ENCODE data around the gene SOWAHB. TPM values are rescaled to one million over a fixed set of nuclear protein-coding genes. Genes with fewer than 3 reads are reported as not detected.
A peak's percentile ranks its signal among the peaks of the same experiment; 100 is the strongest.

The SOWAHB gene
- polyA plus RNA-seq, 4 donors, result 5.1 to 7.3 (median 5.8) TPM

- H3K27me3 ChIP-seq (ENCODE audit: control insufficient read depth in 3 of 3, insufficient read depth in 3 of 3, low read length in 3 of 3), result peaks cover 0 to 7% (median 0%) of the 10 kb centered on the region in 3 donors
- no peak overlapping the region for H3K27ac ChIP-seq (ENCODE audit: low read depth in 1 of 3, low read length in 2 of 3)
- no peaks in the 10 kb centered on the region for H3K36me3 ChIP-seq (ENCODE audit: control insufficient read depth in 3 of 3, insufficient read depth in 2 of 3, low read depth in 1 of 3, low read length in 3 of 3)
- H3K4me3 ChIP-seq (ENCODE audit: low read depth in 1 of 3, low read length in 3 of 3), result no peak overlapping the region
- H3K4me1 ChIP-seq (ENCODE audit: control insufficient read depth in 3 of 3, insufficient read depth in 2 of 3, low read depth in 1 of 3, low read length in 2 of 3), result peaks cover 0 to 3% (median 0%) of the 10 kb centered on the region in 3 donors
- H3K9me3 ChIP-seq (ENCODE audit: control insufficient read depth in 2 of 2, insufficient read depth in 1 of 2, low read depth in 1 of 2, low read length in 1 of 2), result no peaks in the 10 kb centered on the region
- FAIRE-seq (no peak), DNase-seq (no peak)
- 79 to 89% (median 83%) methylated on average over 2 of the region's 2 CpGs for WGBS, 3 donors
Observed at GRCh38 chr4:76930685-76931084, 32.7 kb upstream of the SOWAHB start.

GRCh38 chr4:76926841-76927240 lies 28.9 kb upstream of the SOWAHB start:
- no peaks in the 10 kb centered on the region for H3K9me3 ChIP-seq (ENCODE audit: control insufficient read depth in 2 of 2, insufficient read depth in 1 of 2, low read depth in 1 of 2, low read length in 1 of 2)
- 92 to 95% (median 94%) methylated on average over 6 of the region's 6 CpGs for WGBS, 3 donors
- peaks cover 0 to 20% (median 0%) of the 10 kb centered on the region in 3 donors for H3K27me3 ChIP-seq (ENCODE audit: control insufficient read depth in 3 of 3, insufficient read depth in 3 of 3, low read length in 3 of 3)
- H3K4me3 ChIP-seq (ENCODE audit: low read depth in 1 of 3, low read length in 3 of 3), result no peak overlapping the region
- no peak for FAIRE-seq
- no peak for DNase-seq
- H3K27ac ChIP-seq (ENCODE audit: low read depth in 1 of 3, low read length in 2 of 3), result no peak overlapping the region
- peaks cover 0 to 3% (median 0%) of the 10 kb centered on the region in 3 donors for H3K4me1 ChIP-seq (ENCODE audit: control insufficient read depth in 3 of 3, insufficient read depth in 2 of 3, low read depth in 1 of 3, low read length in 2 of 3)
- H3K36me3 ChIP-seq (ENCODE audit: control insufficient read depth in 3 of 3, insufficient read depth in 2 of 3, low read depth in 1 of 3, low read length in 3 of 3), result no peaks in the 10 kb centered on the region

GRCh38 chr4:76923619-76924357 lies 25.8 kb upstream of the SOWAHB start:
- 25 to 73% (median 49%) methylated on average over 5 of the region's 5 CpGs for WGBS, 3 donors
- FAIRE-seq, result no peak
- H3K27ac ChIP-seq (ENCODE audit: low read depth in 1 of 3, low read length in 2 of 3), result no peak overlapping the region
- H3K4me1 ChIP-seq (ENCODE audit: control insufficient read depth in 3 of 3, insufficient read depth in 2 of 3, low read depth in 1 of 3, low read length in 2 of 3), result peaks cover 0 to 8% (median 4%) of the 10 kb centered on the region in 3 donors
- no peaks in the 10 kb centered on the region for H3K36me3 ChIP-seq (ENCODE audit: control insufficient read depth in 3 of 3, insufficient read depth in 2 of 3, low read depth in 1 of 3, low read length in 3 of 3)
- H3K27me3 ChIP-seq (ENCODE audit: control insufficient read depth in 3 of 3, insufficient read depth in 3 of 3, low read length in 3 of 3), result peaks cover 0 to 20% (median 0%) of the 10 kb centered on the region in 3 donors
- DNase-seq, result peak; percentile 35 to 50
- no peaks in the 10 kb centered on the region for H3K9me3 ChIP-seq (ENCODE audit: control insufficient read depth in 2 of 2, insufficient read depth in 1 of 2, low read depth in 1 of 2, low read length in 1 of 2)
- no peak overlapping the region for H3K4me3 ChIP-seq (ENCODE audit: low read depth in 1 of 3, low read length in 3 of 3)

- Histone ChIP-seq H3K4me1 (ENCODE audit: control insufficient read depth in 3 of 3, insufficient read depth in 2 of 3, low read depth in 1 of 3, low read length in 2 of 3) (peaks cover 0 to 8% (median 4%) of the 10 kb centered on the region in 3 donors), H3K27ac (ENCODE audit: low read depth in 1 of 3, low read length in 2 of 3) (no peak overlapping the region), H3K4me3 (ENCODE audit: low read depth in 1 of 3, low read length in 3 of 3) (no peak overlapping the region), H3K9me3 (ENCODE audit: control insufficient read depth in 2 of 2, insufficient read depth in 1 of 2, low read depth in 1 of 2, low read length in 1 of 2) (no peaks in the 10 kb centered on the region), H3K27me3 (ENCODE audit: control insufficient read depth in 3 of 3, insufficient read depth in 3 of 3, low read length in 3 of 3) (peaks cover 0 to 14% (median 0%) of the 10 kb centered on the region in 3 donors), H3K36me3 (ENCODE audit: control insufficient read depth in 3 of 3, insufficient read depth in 2 of 3, low read depth in 1 of 3, low read length in 3 of 3) (no peaks in the 10 kb centered on the region)
- FAIRE-seq (no peak), DNase-seq (peak; percentile 41 to 58)
Observed at GRCh38 chr4:76920715-76921114, 22.8 kb upstream of the SOWAHB start.

- Histone ChIP-seq H3K4me1 (ENCODE audit: control insufficient read depth in 3 of 3, insufficient read depth in 2 of 3, low read depth in 1 of 3, low read length in 2 of 3) (no peaks in the 10 kb centered on the region), H3K36me3 (ENCODE audit: control insufficient read depth in 3 of 3, insufficient read depth in 2 of 3, low read depth in 1 of 3, low read length in 3 of 3) (no peaks in the 10 kb centered on the region), H3K27me3 (ENCODE audit: control insufficient read depth in 3 of 3, insufficient read depth in 3 of 3, low read length in 3 of 3) (peaks cover 0 to 14% (median 0%) of the 10 kb centered on the region in 3 donors), H3K4me3 (ENCODE audit: low read depth in 1 of 3, low read length in 3 of 3) (no peak overlapping the region), H3K9me3 (ENCODE audit: control insufficient read depth in 2 of 2, insufficient read depth in 1 of 2, low read depth in 1 of 2, low read length in 1 of 2) (peaks cover 0 to 7% of the 10 kb centered on the region in 2 donors), H3K27ac (ENCODE audit: low read depth in 1 of 3, low read length in 2 of 3) (no peak overlapping the region)
- DNase-seq, result no peak
- FAIRE-seq, result no peak
- WGBS, 3 donors, result 91 to 99% (median 94%) methylated on average over 1 of the region's 1 CpG
Observed at GRCh38 chr4:76909711-76910110, 11.8 kb upstream of the SOWAHB start.

- H3K4me1 ChIP-seq (ENCODE audit: control insufficient read depth in 3 of 3, insufficient read depth in 2 of 3, low read depth in 1 of 3, low read length in 2 of 3), result peaks cover 0 to 5% (median 3%) of the 10 kb centered on the region in 3 donors
- WGBS, 3 donors, result 64 to 86% (median 75%) methylated on average over 1 of the region's 1 CpG
- DNase-seq (no peak), FAIRE-seq (no peak)
- H3K9me3 ChIP-seq (ENCODE audit: control insufficient read depth in 2 of 2, insufficient read depth in 1 of 2, low read depth in 1 of 2, low read length in 1 of 2), result peaks cover 0 to 14% of the 10 kb centered on the region in 2 donors
- H3K27me3 ChIP-seq (ENCODE audit: control insufficient read depth in 3 of 3, insufficient read depth in 3 of 3, low read length in 3 of 3), result peaks cover 0 to 5% (median 0%) of the 10 kb centered on the region in 3 donors
- H3K36me3 ChIP-seq (ENCODE audit: control insufficient read depth in 3 of 3, insufficient read depth in 2 of 3, low read depth in 1 of 3, low read length in 3 of 3), result no peaks in the 10 kb centered on the region
- H3K27ac ChIP-seq (ENCODE audit: low read depth in 1 of 3, low read length in 2 of 3), result no peak overlapping the region
- H3K4me3 ChIP-seq (ENCODE audit: low read depth in 1 of 3, low read length in 3 of 3), result no peak overlapping the region
Observed at GRCh38 chr4:76905521-76905920, 7.6 kb upstream of the SOWAHB start.

- Histone ChIP-seq H3K4me3 (ENCODE audit: low read depth in 1 of 3, low read length in 3 of 3) (no peak overlapping the region), H3K27ac (ENCODE audit: low read depth in 1 of 3, low read length in 2 of 3) (no peak overlapping the region), H3K36me3 (ENCODE audit: control insufficient read depth in 3 of 3, insufficient read depth in 2 of 3, low read depth in 1 of 3, low read length in 3 of 3) (no peaks in the 10 kb centered on the region), H3K27me3 (ENCODE audit: control insufficient read depth in 3 of 3, insufficient read depth in 3 of 3, low read length in 3 of 3) (peaks cover 0 to 3% (median 0%) of the 10 kb centered on the region in 3 donors), H3K4me1 (ENCODE audit: control insufficient read depth in 3 of 3, insufficient read depth in 2 of 3, low read depth in 1 of 3, low read length in 2 of 3) (peaks cover 0 to 5% (median 3%) of the 10 kb centered on the region in 3 donors), H3K9me3 (ENCODE audit: control insufficient read depth in 2 of 2, insufficient read depth in 1 of 2, low read depth in 1 of 2, low read length in 1 of 2) (peaks cover 0 to 14% of the 10 kb centered on the region in 2 donors)
- DNase-seq, result no peak
- FAIRE-seq, result no peak
- WGBS, 3 donors, result 79 to 90% (median 80%) methylated on average over 4 of the region's 4 CpGs
Observed at GRCh38 chr4:76904646-76905190, 6.8 kb upstream of the SOWAHB start.

GRCh38 chr4:76902233-76902890 lies 4.4 kb upstream of the SOWAHB start:
- peaks cover 0 to 16% (median 2%) of the 10 kb centered on the region in 3 donors for H3K27me3 ChIP-seq (ENCODE audit: control insufficient read depth in 3 of 3, insufficient read depth in 3 of 3, low read length in 3 of 3)
- H3K27ac ChIP-seq (ENCODE audit: low read depth in 1 of 3, low read length in 2 of 3), result peak overlapping the region in 1 of 3 donors; percentile 6
- H3K9me3 ChIP-seq (ENCODE audit: control insufficient read depth in 2 of 2, insufficient read depth in 1 of 2, low read depth in 1 of 2, low read length in 1 of 2), result peaks cover 0 to 10% of the 10 kb centered on the region in 2 donors
- H3K4me3 ChIP-seq (ENCODE audit: low read depth in 1 of 3, low read length in 3 of 3), result no peak overlapping the region
- WGBS, 3 donors, result 19 to 51% (median 29%) methylated on average over 3 of the region's 3 CpGs
- FAIRE-seq, result no peak
- no peaks in the 10 kb centered on the region for H3K36me3 ChIP-seq (ENCODE audit: control insufficient read depth in 3 of 3, insufficient read depth in 2 of 3, low read depth in 1 of 3, low read length in 3 of 3)
- peak; percentile 73 to 85 for DNase-seq
- peaks cover 3 to 5% (median 5%) of the 10 kb centered on the region in 3 donors for H3K4me1 ChIP-seq (ENCODE audit: control insufficient read depth in 3 of 3, insufficient read depth in 2 of 3, low read depth in 1 of 3, low read length in 2 of 3)
